Measurements from ENCODE around the gene ITGA11.

The ITGA11 gene

DNA sequence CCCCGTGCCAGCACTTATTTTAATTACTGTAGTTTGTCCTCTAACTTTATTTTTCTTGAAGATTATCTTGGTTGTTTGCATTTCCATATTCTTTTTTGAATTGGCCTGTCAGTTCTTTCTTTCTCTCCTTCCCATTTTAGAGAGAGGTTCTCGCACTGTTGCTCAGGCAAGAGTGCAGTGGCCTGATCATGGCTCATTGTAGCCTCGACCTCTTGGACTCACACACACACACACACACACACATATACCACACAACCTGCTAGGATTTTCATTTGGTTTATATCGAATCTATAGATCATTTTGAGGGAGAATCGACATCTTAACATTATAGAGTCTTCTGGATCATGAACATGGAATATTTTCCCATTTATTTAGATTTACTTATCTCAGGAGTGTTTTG, 145.7 kb downstream of the ITGA11 start:
- H3K27me3 ChIP-seq (ENCODE audit: insufficient read depth, poor library complexity, severe bottlenecking), result no peaks in the 10 kb centered on the region
- no peak overlapping the region for H3K4me3 ChIP-seq (replicated peaks; ENCODE audit: insufficient read depth, low read length)
- no peak for DNase-seq (ENCODE audit: low read depth in 1 of 2, low spot score in 1 of 2)
- peak overlapping the region; percentile 57; the same call in 1 of the 2 replicates for H3K27ac ChIP-seq (replicated peaks)
- no peak for TF ChIP-seq POLR2AphosphoS5 (IDR thresholded peaks at IDR 0.05; ENCODE audit: low read depth)
- TF ChIP-seq SPI1 (IDR thresholded peaks at IDR 0.05; ENCODE audit: borderline replicate concordance, low read depth), result no peak
- no peak for TF ChIP-seq REST (IDR thresholded peaks at IDR 0.05; ENCODE audit: insufficient replicate concordance, low read depth)
- TF ChIP-seq GABPA (IDR thresholded peaks at IDR 0.05; ENCODE audit: low read depth), result no peak
- TF ChIP-seq, protein P1, sequence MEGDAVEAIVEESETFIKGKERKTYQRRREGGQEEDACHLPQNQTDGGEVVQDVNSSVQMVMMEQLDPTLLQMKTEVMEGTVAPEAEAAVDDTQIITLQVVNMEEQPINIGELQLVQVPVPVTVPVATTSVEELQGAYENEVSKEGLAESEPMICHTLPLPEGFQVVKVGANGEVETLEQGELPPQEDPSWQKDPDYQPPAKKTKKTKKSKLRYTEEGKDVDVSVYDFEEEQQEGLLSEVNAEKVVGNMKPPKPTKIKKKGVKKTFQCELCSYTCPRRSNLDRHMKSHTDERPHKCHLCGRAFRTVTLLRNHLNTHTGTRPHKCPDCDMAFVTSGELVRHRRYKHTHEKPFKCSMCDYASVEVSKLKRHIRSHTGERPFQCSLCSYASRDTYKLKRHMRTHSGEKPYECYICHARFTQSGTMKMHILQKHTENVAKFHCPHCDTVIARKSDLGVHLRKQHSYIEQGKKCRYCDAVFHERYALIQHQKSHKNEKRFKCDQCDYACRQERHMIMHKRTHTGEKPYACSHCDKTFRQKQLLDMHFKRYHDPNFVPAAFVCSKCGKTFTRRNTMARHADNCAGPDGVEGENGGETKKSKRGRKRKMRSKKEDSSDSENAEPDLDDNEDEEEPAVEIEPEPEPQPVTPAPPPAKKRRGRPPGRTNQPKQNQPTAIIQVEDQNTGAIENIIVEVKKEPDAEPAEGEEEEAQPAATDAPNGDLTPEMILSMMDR (IDR thresholded peaks at IDR 0.05; ENCODE audit: insufficient read depth, low read length), result no peak

DNA sequence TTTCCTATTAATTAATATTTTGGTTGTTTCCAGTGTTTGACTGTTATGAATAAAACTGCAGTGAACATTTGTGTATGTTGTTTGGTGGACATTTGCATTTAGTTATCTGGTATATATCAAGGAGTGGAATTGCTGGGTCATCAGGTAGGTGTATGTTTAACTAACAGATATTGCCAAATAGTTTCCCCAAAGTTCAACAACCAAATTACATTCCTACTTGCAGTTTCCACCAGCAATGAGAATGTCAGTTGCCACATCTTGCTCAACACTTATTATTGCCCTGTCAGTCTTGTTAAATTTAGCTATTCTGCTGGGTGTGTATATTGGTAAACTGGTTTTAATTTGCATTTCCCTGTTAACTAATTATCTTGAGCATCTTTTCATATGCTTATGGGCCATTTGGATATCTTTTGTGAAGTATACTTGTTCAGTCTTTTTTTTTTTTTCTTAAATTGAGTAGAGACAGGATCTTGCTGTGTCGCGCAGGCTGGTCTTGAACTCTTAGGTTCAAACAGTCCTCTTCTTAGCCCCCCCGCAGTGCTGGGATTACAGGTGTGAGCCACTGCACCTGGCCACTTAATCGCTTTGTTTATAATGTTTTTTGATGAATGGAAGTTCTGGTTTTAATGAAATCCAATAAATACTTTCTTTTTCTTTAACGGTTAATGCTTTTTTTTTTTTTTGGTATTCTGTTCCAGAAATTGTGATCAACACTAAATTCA, 146.5 kb downstream of the ITGA11 start:
- no peaks in the 10 kb centered on the region for H3K27me3 ChIP-seq (ENCODE audit: insufficient read depth, poor library complexity, severe bottlenecking)
- H3K27ac ChIP-seq (replicated peaks), result peak overlapping the region; percentile 57
- no peak overlapping the region for H3K4me3 ChIP-seq (replicated peaks; ENCODE audit: insufficient read depth, low read length)
- DNase-seq (ENCODE audit: low read depth in 1 of 2, low spot score in 1 of 2), result peak; percentile 65 to 71
- TF ChIP-seq GABPA (IDR thresholded peaks at IDR 0.05; ENCODE audit: low read depth) (no peak), POLR2AphosphoS5 (IDR thresholded peaks at IDR 0.05; ENCODE audit: low read depth) (no peak), REST (IDR thresholded peaks at IDR 0.05; ENCODE audit: insufficient replicate concordance, low read depth) (no peak), SPI1 (IDR thresholded peaks at IDR 0.05; ENCODE audit: borderline replicate concordance, low read depth) (no peak)
- TF ChIP-seq, protein P1 (IDR thresholded peaks at IDR 0.05; ENCODE audit: insufficient read depth, low read length), result no peak

- no peaks in the 10 kb centered on the region for H3K27me3 ChIP-seq (ENCODE audit: insufficient read depth, poor library complexity, severe bottlenecking)
- H3K27ac ChIP-seq (replicated peaks), result peak overlapping the region; percentile 57
- no peak for DNase-seq (ENCODE audit: low read depth in 1 of 2, low spot score in 1 of 2)
- no peak for TF ChIP-seq REST (IDR thresholded peaks at IDR 0.05; ENCODE audit: insufficient replicate concordance, low read depth)
- TF ChIP-seq, protein P1 (IDR thresholded peaks at IDR 0.05; ENCODE audit: insufficient read depth, low read length), result no peak
- no peak for TF ChIP-seq POLR2AphosphoS5 (IDR thresholded peaks at IDR 0.05; ENCODE audit: low read depth)
- TF ChIP-seq SPI1 (IDR thresholded peaks at IDR 0.05; ENCODE audit: borderline replicate concordance, low read depth), result no peak
- TF ChIP-seq GABPA (IDR thresholded peaks at IDR 0.05; ENCODE audit: low read depth), result no peak
- H3K4me3 ChIP-seq (replicated peaks; ENCODE audit: insufficient read depth, low read length), result no peak overlapping the region
These were observed 147.2 kb downstream of the ITGA11 start for GRCh38 chr15:68284616-68285258.

Measured in HL-60 (cell line).